ENCODE measurements around the gene NLGN2. TPM values are rescaled to one million over a fixed set of nuclear protein-coding genes. Genes with fewer than 3 reads are reported as not detected.

NLGN2 gene
- total and polyA plus RNA-seq, 2 of the 8 experiments (the other 6 are each of a cell fraction or from before 2014, with no cell fraction given), result 21.2 to 62.8 TPM

- TF ChIP-seq CHD7 (IDR thresholded peaks at IDR 0.05; ENCODE audit: insufficient replicate concordance, low read length) (no peak), CBX8 (IDR thresholded peaks at IDR 0.05; ENCODE audit: borderline replicate concordance, low read depth, low read length) (no peak), SP2 (IDR thresholded peaks at IDR 0.05; ENCODE audit: low read length) (no peak), YY1 (IDR thresholded peaks at IDR 0.05; ENCODE audit: low read depth, low read length) (peak; percentile 79), SP4 (IDR thresholded peaks at IDR 0.05; ENCODE audit: low read length) (no peak), CREB1 (IDR thresholded peaks at IDR 0.05) (peak; percentile 99), EP300 (IDR thresholded peaks at IDR 0.05; ENCODE audit: borderline replicate concordance in 1 of 2, low read depth in 2 of 2, low read length in 2 of 2) (peak; percentile 15 to 71; a peak in 2 of 3 replicates), RNF2 (IDR thresholded peaks at IDR 0.05; ENCODE audit: borderline replicate concordance, low read depth, low read length, missing control alignments, poor library complexity, severe bottlenecking) (peak; percentile 47), RAD21 (IDR thresholded peaks at IDR 0.05 in 1 of 2, conservative IDR thresholded peaks at IDR 0.05 in 1 of 2; ENCODE audit: low read depth in 2 of 2, low read length in 2 of 2) (peak; percentile 50 to 80; a peak in 3 of 4 replicates)
These were observed 29.1 kb downstream of the NLGN2 start (continued) for GRCh38 chr17:7436556-7437368.
